ENCODE measurements around the gene CASKIN2. TPM values are rescaled to one million over a fixed set of nuclear protein-coding genes. Genes with fewer than 3 reads are reported as not detected.

CASKIN2 gene
- total RNA-seq, 1 experiment from 2014 or later, result 40.0 TPM

- CTCF ChIA-PET, result interaction anchor here (0.6 to 1.4 kb wide), 3 partner anchors 18 to 110 kb away, joined by 3 to 5 read pairs (median 3); no protein-coding TSS in a partner anchor
- Histone ChIP-seq H3K4me1 (ENCODE audit: control insufficient read depth, insufficient read depth, low read length) (peaks cover 15% of the 10 kb centered on the region), H3K36me3 (ENCODE audit: control insufficient read depth, insufficient read depth, low read length) (no peaks in the 10 kb centered on the region), H3K4me3 (ENCODE audit: low read depth in 2 of 2, low read length in 2 of 2) (no peak overlapping the region), H3K27ac (ENCODE audit: low read length) (no peak overlapping the region), H3K27me3 (ENCODE audit: control insufficient read depth, insufficient read depth, low read length) (no peaks in the 10 kb centered on the region), H3K9me3 (ENCODE audit: control insufficient read depth, insufficient read depth, low read depth, low read length) (no peaks in the 10 kb centered on the region)
- POLR2A ChIA-PET, result no interaction called here
- no TSS peak for BruUV-seq (replicated peaks)
- intact Hi-C loops (cut with micrococcal nuclease; ENCODE audit: unreplicated experiment), result loop anchor here (5.0 kb wide), 1 partner anchor 78 kb away; no protein-coding TSS in a partner anchor
- in situ Hi-C loops (cut with HindIII; ENCODE audit: low pct_unique_long_range_greater_than_20kb, low sequenced_read_pairs), result no loop called here
- TF ChIP-seq SIN3A (IDR thresholded peaks at IDR 0.05; ENCODE audit: borderline replicate concordance, insufficient read depth, low read depth, low read length) (no peak), POLR2AphosphoS5 (IDR thresholded peaks at IDR 0.05; ENCODE audit: low read depth, low read length) (no peak), TCF7L2 (IDR thresholded peaks at IDR 0.05; ENCODE audit: low read depth, low read length) (no peak)
- TF ChIP-seq, protein P1, sequence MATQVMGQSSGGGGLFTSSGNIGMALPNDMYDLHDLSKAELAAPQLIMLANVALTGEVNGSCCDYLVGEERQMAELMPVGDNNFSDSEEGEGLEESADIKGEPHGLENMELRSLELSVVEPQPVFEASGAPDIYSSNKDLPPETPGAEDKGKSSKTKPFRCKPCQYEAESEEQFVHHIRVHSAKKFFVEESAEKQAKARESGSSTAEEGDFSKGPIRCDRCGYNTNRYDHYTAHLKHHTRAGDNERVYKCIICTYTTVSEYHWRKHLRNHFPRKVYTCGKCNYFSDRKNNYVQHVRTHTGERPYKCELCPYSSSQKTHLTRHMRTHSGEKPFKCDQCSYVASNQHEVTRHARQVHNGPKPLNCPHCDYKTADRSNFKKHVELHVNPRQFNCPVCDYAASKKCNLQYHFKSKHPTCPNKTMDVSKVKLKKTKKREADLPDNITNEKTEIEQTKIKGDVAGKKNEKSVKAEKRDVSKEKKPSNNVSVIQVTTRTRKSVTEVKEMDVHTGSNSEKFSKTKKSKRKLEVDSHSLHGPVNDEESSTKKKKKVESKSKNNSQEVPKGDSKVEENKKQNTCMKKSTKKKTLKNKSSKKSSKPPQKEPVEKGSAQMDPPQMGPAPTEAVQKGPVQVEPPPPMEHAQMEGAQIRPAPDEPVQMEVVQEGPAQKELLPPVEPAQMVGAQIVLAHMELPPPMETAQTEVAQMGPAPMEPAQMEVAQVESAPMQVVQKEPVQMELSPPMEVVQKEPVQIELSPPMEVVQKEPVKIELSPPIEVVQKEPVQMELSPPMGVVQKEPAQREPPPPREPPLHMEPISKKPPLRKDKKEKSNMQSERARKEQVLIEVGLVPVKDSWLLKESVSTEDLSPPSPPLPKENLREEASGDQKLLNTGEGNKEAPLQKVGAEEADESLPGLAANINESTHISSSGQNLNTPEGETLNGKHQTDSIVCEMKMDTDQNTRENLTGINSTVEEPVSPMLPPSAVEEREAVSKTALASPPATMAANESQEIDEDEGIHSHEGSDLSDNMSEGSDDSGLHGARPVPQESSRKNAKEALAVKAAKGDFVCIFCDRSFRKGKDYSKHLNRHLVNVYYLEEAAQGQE (IDR thresholded peaks at IDR 0.05; ENCODE audit: insufficient read depth in 1 of 2, low read depth in 2 of 2, low read length in 1 of 2), result no peak
- TF ChIP-seq, protein P2, sequence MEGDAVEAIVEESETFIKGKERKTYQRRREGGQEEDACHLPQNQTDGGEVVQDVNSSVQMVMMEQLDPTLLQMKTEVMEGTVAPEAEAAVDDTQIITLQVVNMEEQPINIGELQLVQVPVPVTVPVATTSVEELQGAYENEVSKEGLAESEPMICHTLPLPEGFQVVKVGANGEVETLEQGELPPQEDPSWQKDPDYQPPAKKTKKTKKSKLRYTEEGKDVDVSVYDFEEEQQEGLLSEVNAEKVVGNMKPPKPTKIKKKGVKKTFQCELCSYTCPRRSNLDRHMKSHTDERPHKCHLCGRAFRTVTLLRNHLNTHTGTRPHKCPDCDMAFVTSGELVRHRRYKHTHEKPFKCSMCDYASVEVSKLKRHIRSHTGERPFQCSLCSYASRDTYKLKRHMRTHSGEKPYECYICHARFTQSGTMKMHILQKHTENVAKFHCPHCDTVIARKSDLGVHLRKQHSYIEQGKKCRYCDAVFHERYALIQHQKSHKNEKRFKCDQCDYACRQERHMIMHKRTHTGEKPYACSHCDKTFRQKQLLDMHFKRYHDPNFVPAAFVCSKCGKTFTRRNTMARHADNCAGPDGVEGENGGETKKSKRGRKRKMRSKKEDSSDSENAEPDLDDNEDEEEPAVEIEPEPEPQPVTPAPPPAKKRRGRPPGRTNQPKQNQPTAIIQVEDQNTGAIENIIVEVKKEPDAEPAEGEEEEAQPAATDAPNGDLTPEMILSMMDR (IDR thresholded peaks at IDR 0.05), result no peak
- no peak for DNase-seq (ENCODE audit: low read depth, low spot score)
- no peak for ATAC-seq
Observed at GRCh38 chr17:75505152-75505409, 10.3 kb downstream of the CASKIN2 start.

DNA sequence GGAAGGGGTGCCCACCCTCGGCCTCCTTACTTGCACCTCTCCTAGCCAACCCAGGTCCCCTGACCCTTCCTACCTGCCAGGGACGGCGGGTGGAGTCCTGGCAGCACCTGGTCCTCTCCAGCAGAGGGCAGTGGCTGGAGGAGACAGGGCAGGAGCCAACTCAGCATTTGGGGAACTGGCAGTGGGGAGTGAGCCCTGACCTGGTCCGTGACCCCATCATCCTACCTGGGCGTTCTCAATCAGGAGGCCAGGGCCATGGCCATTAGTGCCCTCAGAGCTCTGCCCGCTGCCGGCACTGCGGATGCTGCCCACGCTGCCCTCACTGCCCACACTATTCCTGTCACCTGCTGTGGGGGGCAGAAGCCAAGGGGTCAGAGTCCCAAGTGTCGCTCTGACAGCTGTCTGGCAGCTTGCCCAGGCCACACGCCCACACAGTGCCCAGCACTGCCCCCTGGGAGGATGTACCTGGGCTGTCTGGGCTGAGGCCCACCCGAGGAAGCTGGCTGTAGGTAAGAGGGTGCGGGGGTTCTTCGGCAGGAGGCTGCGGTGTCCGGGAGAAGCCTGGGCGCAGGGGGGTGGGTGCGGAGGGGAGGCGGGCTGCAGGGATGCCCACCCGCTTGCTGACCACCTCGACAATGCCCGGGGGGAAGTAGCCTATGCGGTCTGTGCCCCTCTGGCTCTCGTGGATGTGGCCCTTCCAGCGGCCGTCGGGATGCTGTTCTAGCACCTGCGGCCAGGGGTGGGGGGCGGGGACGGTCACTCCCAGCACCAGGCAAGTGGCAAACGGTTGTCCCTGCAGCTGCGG, 10.8 kb downstream of the CASKIN2 start:
- no peak for TF ChIP-seq POLR2AphosphoS5 (IDR thresholded peaks at IDR 0.05; ENCODE audit: low read depth, low read length)
- TF ChIP-seq, protein P2 (IDR thresholded peaks at IDR 0.05), result peak; percentile 93
- no peak for TF ChIP-seq SIN3A (IDR thresholded peaks at IDR 0.05; ENCODE audit: borderline replicate concordance, insufficient read depth, low read depth, low read length)
- TF ChIP-seq TCF7L2 (IDR thresholded peaks at IDR 0.05; ENCODE audit: low read depth, low read length), result no peak
- TF ChIP-seq, protein P1 (IDR thresholded peaks at IDR 0.05; ENCODE audit: insufficient read depth in 1 of 2, low read depth in 2 of 2, low read length in 1 of 2), result peak in 1 of 2 experiments; percentile 56; a peak in 1 of 4 replicates
- ChIA-PET CTCF (interaction anchor here (0.6 to 1.6 kb wide), 4 partner anchors 12 to 110 kb away, joined by 3 to 6 read pairs (median 4); partner anchors contain the start of gene TSEN54), POLR2A (interaction anchor here (0.6 kb wide), 1 partner anchor 109 kb away, joined by 4 read pairs; no protein-coding TSS in a partner anchor)
- ATAC-seq, result peak; percentile 61
- BruUV-seq (replicated peaks), result no TSS peak
- Histone ChIP-seq H3K36me3 (ENCODE audit: control insufficient read depth, insufficient read depth, low read length) (no peaks in the 10 kb centered on the region), H3K4me1 (ENCODE audit: control insufficient read depth, insufficient read depth, low read length) (peaks cover 19% of the 10 kb centered on the region), H3K4me3 (ENCODE audit: low read depth in 2 of 2, low read length in 2 of 2) (no peak overlapping the region), H3K27ac (ENCODE audit: low read length) (no peak overlapping the region), H3K9me3 (ENCODE audit: control insufficient read depth, insufficient read depth, low read depth, low read length) (no peaks in the 10 kb centered on the region), H3K27me3 (ENCODE audit: control insufficient read depth, insufficient read depth, low read length) (no peaks in the 10 kb centered on the region)
- intact Hi-C loops (cut with micrococcal nuclease; ENCODE audit: unreplicated experiment), result loop anchor here (5.0 kb wide), 1 partner anchor 77 kb away; no protein-coding TSS in a partner anchor
- in situ Hi-C loops (cut with HindIII; ENCODE audit: low pct_unique_long_range_greater_than_20kb, low sequenced_read_pairs), result no loop called here
- DNase-seq (ENCODE audit: low read depth, low spot score), result no peak

All from Panc1 (cell line).